Chondrocyte (in vitro differentiated cells): ENCODE results near the gene OSBPL2. TPM values are rescaled to one million over a fixed set of nuclear protein-coding genes. Genes with fewer than 3 reads are reported as not detected.

Experiments used
- DNase-seq: peaks from one replicate; pipeline ENCODE4 v3.0.0; 2021; ENCODE audit warnings: mixed read lengths, low spot score
- H3K27ac Mint-ChIP-seq: one replicate; pipeline ENCODE4 v1.8.0; 2021; ENCODE audit warnings: mild to moderate bottlenecking, moderate library complexity, mixed read lengths; ENCODE audit not compliant: unreplicated experiment
- H3K27me3 Mint-ChIP-seq: 2 replicates; pipeline ENCODE4 v1.8.0; 2021; ENCODE audit warnings: low read depth, mixed read lengths
- H3K36me3 Mint-ChIP-seq: 2 replicates; pipeline ENCODE4 v1.8.0; 2021; ENCODE audit warnings: low read depth, mixed read lengths
- H3K4me1 Mint-ChIP-seq: 2 replicates; pipeline ENCODE4 v1.8.0; 2021; ENCODE audit warnings: low read depth, mild to moderate bottlenecking, mixed read lengths
- H3K4me3 Mint-ChIP-seq: one replicate; pipeline ENCODE4 v1.8.0; 2021; ENCODE audit warnings: mild to moderate bottlenecking, moderate library complexity, mixed read lengths; ENCODE audit not compliant: unreplicated experiment
- H3K9me3 Mint-ChIP-seq: 2 replicates; pipeline ENCODE4 v1.8.0; 2021; ENCODE audit warnings: low read depth, mixed read lengths
- CTCF ChIP-seq: fragments of 200-600 bp; sonication (generic); IDR thresholded peaks from 2 replicates; pipeline ENCODE4 v1.5.0; 2021; ENCODE audit warnings: antibody characterized with exemption, mild to moderate bottlenecking, moderate library complexity
- total RNA-seq: library from RNA; stranded (reverse); gene quantifications from 3 replicates; pipeline ENCODE4 v1.2.1, GENCODE V29; 2021

The OSBPL2 gene
- total RNA-seq, 1 donor from 2014 or later: 48.3 TPM

- Mint-ChIP-seq H3K9me3 (no peaks in the 10 kb centered on the region), H3K4me1 (no peaks in the 10 kb centered on the region), H3K27ac (no peak overlapping the region), H3K36me3 (peaks cover 29% of the 10 kb centered on the region), H3K27me3 (no peaks in the 10 kb centered on the region), H3K4me3 (no peak overlapping the region)
- no peak for DNase-seq
- no peak for TF ChIP-seq CTCF
Measured at GRCh38 chr20:62323980-62324906, 85.9 kb downstream of the OSBPL2 start.

- no peak overlapping the region for H3K4me3 Mint-ChIP-seq
- no peak for TF ChIP-seq CTCF
- H3K27me3 Mint-ChIP-seq: no peaks in the 10 kb centered on the region
- H3K4me1 Mint-ChIP-seq: no peaks in the 10 kb centered on the region
- DNase-seq: no peak
- H3K9me3 Mint-ChIP-seq: no peaks in the 10 kb centered on the region
- H3K27ac Mint-ChIP-seq: no peak overlapping the region
- H3K36me3 Mint-ChIP-seq: peaks cover 30% of the 10 kb centered on the region
Measured at GRCh38 chr20:62325172-62325905, 87.0 kb downstream of the OSBPL2 start.

- no peak for DNase-seq
- H3K27ac Mint-ChIP-seq: no peak overlapping the region
- no peaks in the 10 kb centered on the region for H3K27me3 Mint-ChIP-seq
- H3K4me1 Mint-ChIP-seq: no peaks in the 10 kb centered on the region
- H3K36me3 Mint-ChIP-seq: peaks cover 32% of the 10 kb centered on the region
- no peak overlapping the region for H3K4me3 Mint-ChIP-seq
- no peak for TF ChIP-seq CTCF
- no peaks in the 10 kb centered on the region for H3K9me3 Mint-ChIP-seq
Measured at GRCh38 chr20:62326559-62326958, 88.2 kb downstream of the OSBPL2 start.

- Mint-ChIP-seq H3K9me3 (no peaks in the 10 kb centered on the region), H3K27ac (no peak overlapping the region), H3K36me3 (peaks cover 32% of the 10 kb centered on the region), H3K27me3 (no peaks in the 10 kb centered on the region), H3K4me3 (no peak overlapping the region), H3K4me1 (no peaks in the 10 kb centered on the region)
- no peak for TF ChIP-seq CTCF
- no peak for DNase-seq
Measured at GRCh38 chr20:62326959-62327725, 88.8 kb downstream of the OSBPL2 start.
